ENCODE results near the gene PCNX4. TPM values are rescaled to one million over a fixed set of nuclear protein-coding genes. Genes with fewer than 3 reads are reported as not detected.
"Not testable (repeated sequence)": the region's sequence is repeated elsewhere in the genome, so short reads cannot be mapped to it uniquely, and the experiment has no call there.

The PCNX4 gene
- polyA plus RNA-seq, 3 donors from 2014 or later, result 14.1 to 33.5 (median 31.9) TPM

DNA sequence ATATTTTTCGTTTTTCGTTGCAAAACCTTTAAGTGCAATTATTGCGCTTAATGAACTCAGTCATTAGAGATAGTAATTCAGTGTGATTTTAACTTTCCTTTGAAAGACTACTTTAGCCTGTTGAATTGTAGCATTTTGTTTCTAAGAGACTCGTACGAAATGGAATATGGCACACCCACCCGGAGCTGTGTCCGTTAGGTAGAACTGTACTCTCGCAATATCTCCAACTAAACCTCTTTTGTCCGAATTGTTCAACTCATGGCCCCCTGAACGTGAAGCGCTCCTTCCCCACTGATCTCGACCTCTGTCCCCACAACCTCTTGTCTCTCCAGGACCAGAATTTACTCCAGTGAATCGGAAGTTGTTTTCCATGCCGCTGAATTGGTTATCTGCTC is 800 bp downstream of the PCNX4 start:
- H3K36me3 Mint-ChIP-seq, result no peaks in the 10 kb centered on the region
- H3K4me1 Mint-ChIP-seq, result peaks cover 52 to 63% of the 10 kb centered on the region in 2 donors
- peak in 2 of 3 donors; percentile 31 to 34 for DNase-seq
- H3K27ac Mint-ChIP-seq, result peak overlapping the region; percentile 95 to 97 (median 97)
- no peaks in the 10 kb centered on the region for H3K9me3 Mint-ChIP-seq
- H3K4me3 Mint-ChIP-seq, result peak overlapping the region; percentile 89 to 96 (median 91)
- peaks cover 5 to 19% (median 18%) of the 10 kb centered on the region in 3 donors for H3K27me3 Mint-ChIP-seq (ENCODE audit: low read depth in 3 of 3)

DNA sequence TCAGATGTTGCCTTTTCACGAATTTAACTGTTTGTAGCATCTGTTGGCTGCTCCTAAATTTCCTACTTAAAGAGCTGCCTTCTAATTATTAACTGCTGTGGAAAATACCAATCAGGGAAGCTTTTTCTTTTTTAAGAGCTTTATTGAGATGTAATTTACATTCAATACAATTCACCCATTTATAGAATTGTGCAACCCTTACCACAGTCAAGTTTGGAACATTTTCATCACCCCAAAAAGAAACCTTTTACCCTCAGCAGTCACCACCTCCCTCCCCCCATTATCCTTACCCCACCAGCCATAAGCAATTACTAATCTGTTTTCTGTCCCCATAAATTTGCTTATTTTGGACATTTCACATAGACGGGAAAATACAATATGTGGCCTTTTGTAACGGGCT is 1.4 kb downstream of the PCNX4 start:
- Mint-ChIP-seq H3K9me3 (no peaks in the 10 kb centered on the region), H3K36me3 (peaks cover 4% of the 10 kb centered on the region in 3 donors), H3K27me3 (ENCODE audit: low read depth in 3 of 3) (peaks cover 5 to 19% (median 18%) of the 10 kb centered on the region in 3 donors), H3K27ac (peak overlapping the region; percentile 95 to 97 (median 97)), H3K4me1 (peaks cover 58 to 68% of the 10 kb centered on the region in 2 donors), H3K4me3 (peak overlapping the region; percentile 89 to 96 (median 91))
- DNase-seq, result peak in 2 of 3 donors; percentile 9 to 17

DNA sequence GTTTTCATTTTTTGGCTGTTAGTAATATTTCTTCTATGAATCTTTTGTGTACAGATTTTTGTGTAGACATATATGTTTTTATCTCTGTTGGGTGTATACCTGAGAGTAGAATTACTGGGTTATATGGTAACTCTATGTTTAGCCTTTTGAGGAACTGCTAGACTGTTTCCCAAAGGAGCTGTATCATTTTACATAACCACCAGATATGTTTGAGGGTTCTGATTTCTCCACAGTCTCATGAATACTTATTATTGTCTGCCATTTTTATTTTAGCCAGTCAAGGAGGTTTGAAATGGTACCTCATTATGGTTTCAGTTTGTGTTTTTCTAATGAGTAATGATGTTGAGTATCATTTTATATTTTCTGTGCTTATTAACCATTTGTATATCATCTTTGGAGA is 1.9 kb downstream of the PCNX4 start:
- Mint-ChIP-seq H3K4me1 (peaks cover 61 to 73% of the 10 kb centered on the region in 2 donors), H3K27me3 (ENCODE audit: low read depth in 3 of 3) (peaks cover 5 to 18% (median 18%) of the 10 kb centered on the region in 3 donors), H3K9me3 (no peaks in the 10 kb centered on the region), H3K4me3 (peak overlapping the region; percentile 89 to 96 (median 91)), H3K36me3 (peaks cover 7% of the 10 kb centered on the region in 3 donors), H3K27ac (peak overlapping the region; percentile 95 to 97 (median 97))
- no peak for DNase-seq

DNA sequence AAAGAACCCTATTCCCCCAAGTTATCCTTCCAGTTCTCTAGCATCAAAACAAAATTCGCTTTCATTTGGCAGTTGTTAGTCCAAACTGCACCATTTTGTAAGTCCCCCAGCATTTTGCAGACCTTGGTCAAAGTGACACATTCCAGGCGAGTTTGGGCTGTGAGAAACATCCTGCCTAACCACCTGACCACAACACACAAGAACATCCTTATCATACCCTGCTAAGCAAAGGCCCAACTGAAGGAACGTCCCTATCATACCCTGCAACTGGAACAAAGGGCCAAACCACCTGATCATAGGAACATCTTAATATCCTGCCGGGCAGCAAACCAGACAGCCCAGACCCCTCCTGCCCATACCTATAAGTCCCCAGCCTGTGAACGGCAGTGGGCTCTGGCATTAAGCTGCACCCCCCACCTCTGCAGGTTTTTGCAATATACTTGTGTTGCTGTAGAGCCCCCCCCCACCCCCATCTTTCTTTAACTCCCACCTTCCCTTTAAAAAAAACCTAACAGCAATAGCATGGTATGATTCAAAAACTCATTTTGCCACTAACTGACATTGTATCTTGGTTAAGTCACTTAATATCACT is 2.7 kb downstream of the PCNX4 start:
- DNase-seq, result peak; percentile 47 to 60 (median 60)
- peaks cover 7% of the 10 kb centered on the region in 3 donors for H3K36me3 Mint-ChIP-seq
- peaks cover 5 to 18% (median 17%) of the 10 kb centered on the region in 3 donors for H3K27me3 Mint-ChIP-seq (ENCODE audit: low read depth in 3 of 3)
- H3K4me1 Mint-ChIP-seq, result peaks cover 61 to 78% of the 10 kb centered on the region in 2 donors
- no peaks in the 10 kb centered on the region for H3K9me3 Mint-ChIP-seq
- H3K27ac Mint-ChIP-seq, result peak overlapping the region; percentile 95 to 97 (median 97)
- peak overlapping the region; percentile 89 to 96 (median 91) for H3K4me3 Mint-ChIP-seq

DNA sequence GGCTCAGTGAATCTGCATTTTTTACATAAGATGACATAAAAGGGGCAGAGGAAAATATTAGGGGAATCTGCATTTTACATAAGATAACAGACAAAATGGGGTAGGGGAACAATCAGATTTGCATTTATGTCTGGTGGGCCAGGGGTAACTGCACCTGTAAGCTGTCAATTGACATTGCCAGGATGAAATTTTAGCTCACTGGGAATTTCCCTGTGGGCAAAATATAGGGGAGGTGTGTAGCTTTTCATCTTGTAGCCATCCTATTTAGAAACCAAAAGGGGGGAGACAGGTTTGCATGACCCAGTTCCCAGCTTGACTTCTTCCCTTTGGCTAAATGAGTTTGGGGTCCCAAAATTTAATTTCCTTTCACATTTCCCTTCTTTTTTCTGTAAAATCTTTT is 3.5 kb downstream of the PCNX4 start:
- Mint-ChIP-seq H3K27ac (peak overlapping the region; percentile 46 to 96 (median 75)), H3K36me3 (peaks cover 7 to 10% (median 7%) of the 10 kb centered on the region in 3 donors), H3K4me1 (peaks cover 67 to 86% of the 10 kb centered on the region in 2 donors), H3K27me3 (ENCODE audit: low read depth in 3 of 3) (peaks cover 5 to 18% (median 18%) of the 10 kb centered on the region in 3 donors), H3K4me3 (peak overlapping the region in 3 of 5 donors; percentile 5 to 21 (median 7)), H3K9me3 (no peaks in the 10 kb centered on the region)
- no peak for DNase-seq

DNA sequence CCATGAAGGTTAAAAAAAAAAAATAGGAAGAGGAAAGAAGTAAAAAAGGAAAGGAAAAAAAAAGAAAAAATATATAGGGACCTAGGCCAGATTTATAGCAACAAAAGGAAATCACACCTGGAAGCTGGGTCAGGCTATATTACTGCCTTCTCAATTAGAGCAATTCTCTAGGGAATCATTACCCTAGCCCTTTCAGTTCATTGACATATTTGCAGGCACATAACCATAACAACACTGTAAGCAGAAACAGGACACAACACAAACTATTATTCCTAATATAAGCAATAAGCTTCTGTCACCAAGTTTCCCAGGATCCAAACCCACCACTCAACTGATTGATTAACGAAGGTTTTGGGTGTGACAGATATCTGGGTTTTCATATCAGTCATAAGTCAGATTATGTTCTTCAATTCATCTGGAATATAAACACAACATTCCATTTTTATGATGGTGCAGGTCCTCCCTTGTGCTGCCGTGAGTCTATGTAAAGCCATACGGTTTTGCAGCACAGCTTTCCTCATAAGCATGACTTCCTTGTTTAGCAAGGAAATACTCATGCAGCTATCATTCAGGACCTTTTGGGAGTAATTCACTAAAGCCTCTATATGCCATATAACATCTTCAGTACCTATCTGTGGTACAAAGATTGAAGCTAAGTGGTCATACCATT is 4.2 kb downstream of the PCNX4 start:
- Mint-ChIP-seq H3K9me3 (no peaks in the 10 kb centered on the region), H3K27ac (peak overlapping the region; percentile 45 to 96 (median 66)), H3K4me1 (peaks cover 71 to 88% of the 10 kb centered on the region in 2 donors), H3K36me3 (peaks cover 7 to 10% (median 7%) of the 10 kb centered on the region in 3 donors), H3K4me3 (no peak overlapping the region), H3K27me3 (ENCODE audit: low read depth in 3 of 3) (peaks cover 5 to 18% (median 18%) of the 10 kb centered on the region in 3 donors)
- no peak for DNase-seq

DNA sequence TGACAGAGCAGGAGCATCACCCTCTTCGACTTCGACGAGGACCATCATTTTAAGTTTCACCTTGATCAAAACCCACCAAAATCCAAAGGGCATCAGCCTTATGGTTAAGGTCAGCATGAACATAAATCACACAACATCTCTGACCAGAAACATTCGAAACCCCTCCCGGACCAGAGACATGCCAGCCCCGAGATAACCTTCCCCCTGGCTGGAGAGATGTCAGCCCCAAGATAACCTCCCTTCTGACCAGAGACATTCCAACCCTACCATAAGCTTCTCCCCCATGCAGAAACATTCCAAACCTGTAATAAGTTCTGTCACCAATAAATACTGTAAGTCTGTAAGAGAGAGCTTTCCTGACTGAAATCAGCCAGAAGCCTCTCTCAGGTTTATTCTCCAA is 6.3 kb downstream of the PCNX4 start:
- H3K36me3 Mint-ChIP-seq, result peaks cover 7 to 11% (median 10%) of the 10 kb centered on the region in 3 donors
- no peak for DNase-seq
- no peak overlapping the region for H3K4me3 Mint-ChIP-seq

DNA sequence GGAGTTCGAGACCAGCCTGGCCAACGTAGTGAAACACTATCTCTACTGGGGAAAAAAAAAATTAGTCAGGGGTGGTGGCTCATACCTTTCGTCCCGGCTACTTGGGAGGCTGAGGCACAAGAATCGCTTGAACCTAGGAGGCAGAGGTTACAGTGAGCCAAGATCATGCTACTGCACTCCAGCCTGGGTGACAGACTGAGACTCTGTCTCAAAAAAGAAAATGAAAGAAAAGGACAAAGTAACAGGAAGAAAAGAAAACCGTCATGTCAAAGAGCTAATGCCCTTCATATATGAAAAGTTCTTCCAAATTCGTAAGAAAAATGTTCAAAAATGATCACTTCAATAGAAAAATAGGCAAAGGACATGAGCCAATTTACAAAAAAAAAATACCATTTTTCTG is 8.1 kb downstream of the PCNX4 start:
- Mint-ChIP-seq H3K4me3 (peak overlapping the region; percentile 67 to 80 (median 70)), H3K4me1 (peaks cover 55 to 90% of the 10 kb centered on the region in 2 donors), H3K27ac (peak overlapping the region; percentile 88 to 99 (median 94)), H3K36me3 (peaks cover 7 to 11% (median 10%) of the 10 kb centered on the region in 3 donors)
- not testable (repeated sequence) for H3K9me3 Mint-ChIP-seq; H3K27me3 Mint-ChIP-seq (ENCODE audit: low read depth in 3 of 3)
- peak; percentile 10 to 31 (median 22) for DNase-seq

More for the DNA sequence above, 6.3 kb downstream of the PCNX4 start:
- peak overlapping the region; percentile 45 to 96 (median 70) for H3K27ac Mint-ChIP-seq
- H3K27me3 Mint-ChIP-seq (ENCODE audit: low read depth in 3 of 3), result peaks cover 0 to 2% (median 0%) of the 10 kb centered on the region in 3 donors
- H3K9me3 Mint-ChIP-seq, result no peaks in the 10 kb centered on the region
- H3K4me1 Mint-ChIP-seq, result peaks cover 65 to 92% of the 10 kb centered on the region in 2 donors

DNA sequence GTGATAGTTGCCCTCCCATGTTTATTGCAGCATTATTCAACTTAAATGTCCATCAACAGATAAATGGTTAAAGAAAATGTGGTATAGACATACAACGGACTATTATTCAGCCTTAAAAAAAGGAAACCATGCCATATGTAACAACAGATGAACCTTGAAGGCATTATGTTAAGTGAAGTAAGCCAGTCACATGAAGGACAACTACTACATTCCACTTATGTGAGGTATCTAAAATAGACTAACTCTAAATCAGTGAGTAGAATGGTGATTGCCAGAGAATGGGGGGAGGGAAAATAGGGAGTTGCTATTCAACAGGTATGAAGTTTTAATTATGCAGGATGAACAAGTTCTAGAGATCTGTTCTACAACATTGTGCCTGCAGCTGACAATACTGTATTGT is 10.1 kb downstream of the PCNX4 start:
- no peak for DNase-seq
- H3K27ac Mint-ChIP-seq, result peak overlapping the region in 1 of 6 donors; percentile 96
- H3K27me3 Mint-ChIP-seq (ENCODE audit: low read depth in 3 of 3), result peaks cover 0 to 2% (median 0%) of the 10 kb centered on the region in 3 donors
- H3K4me1 Mint-ChIP-seq, result peaks cover 47 to 91% of the 10 kb centered on the region in 2 donors
- H3K4me3 Mint-ChIP-seq, result no peak overlapping the region
- H3K9me3 Mint-ChIP-seq, result no peaks in the 10 kb centered on the region
- H3K36me3 Mint-ChIP-seq, result peaks cover 7 to 11% (median 10%) of the 10 kb centered on the region in 3 donors

DNA sequence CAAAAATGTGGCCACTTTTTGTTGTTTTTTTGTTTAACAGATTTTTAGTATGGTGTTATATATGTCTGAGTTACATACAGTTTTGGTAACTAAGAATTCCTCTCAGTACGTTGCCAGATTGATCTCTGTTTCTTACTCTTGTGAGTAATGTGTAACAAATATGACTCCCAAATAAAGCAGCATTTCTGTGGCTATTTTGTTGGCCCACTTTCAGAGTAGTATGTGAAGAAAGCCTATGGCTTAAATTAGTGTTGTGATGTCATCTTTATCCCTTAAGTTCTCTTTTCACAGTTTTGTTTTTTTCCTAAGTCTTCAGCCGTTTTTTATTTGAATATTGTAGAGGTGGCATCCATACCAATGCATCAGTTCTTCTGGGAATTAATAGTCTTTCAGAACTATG is 10.7 kb downstream of the PCNX4 start:
- Mint-ChIP-seq H3K27ac (peak overlapping the region; percentile 24 to 96 (median 41)), H3K36me3 (peaks cover 7 to 11% (median 10%) of the 10 kb centered on the region in 3 donors), H3K4me3 (no peak overlapping the region), H3K27me3 (ENCODE audit: low read depth in 3 of 3) (peaks cover 0 to 2% (median 0%) of the 10 kb centered on the region in 3 donors), H3K9me3 (no peaks in the 10 kb centered on the region), H3K4me1 (peaks cover 45 to 90% of the 10 kb centered on the region in 2 donors)
- no peak for DNase-seq

DNA sequence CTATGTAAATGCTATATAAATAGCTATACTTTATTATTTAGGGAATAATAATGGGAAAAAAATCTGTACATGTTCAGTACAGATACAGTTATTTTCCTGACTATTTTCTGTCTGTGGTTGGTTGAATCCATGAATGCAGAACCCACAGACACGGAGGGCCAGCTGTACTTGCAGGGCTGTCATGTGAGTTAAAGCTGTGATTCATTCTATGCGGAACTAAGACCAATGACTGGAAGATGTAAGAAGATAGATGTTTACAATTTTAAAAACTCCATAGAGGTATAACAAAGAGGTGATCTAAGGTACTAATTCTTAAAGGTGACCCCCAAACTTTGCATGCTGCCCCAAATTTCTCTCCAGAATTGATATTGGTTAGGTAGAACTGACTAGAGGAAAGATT is 14.6 kb downstream of the PCNX4 start:
- Mint-ChIP-seq H3K27ac (peak overlapping the region in 4 of 6 donors; percentile 0 to 68 (median 37)), H3K27me3 (ENCODE audit: low read depth in 3 of 3) (no peaks in the 10 kb centered on the region), H3K36me3 (peaks cover 3 to 9% (median 9%) of the 10 kb centered on the region in 3 donors), H3K4me3 (no peak overlapping the region), H3K4me1 (peaks cover 30 to 87% of the 10 kb centered on the region in 2 donors), H3K9me3 (no peaks in the 10 kb centered on the region)
- DNase-seq, result no peak

DNA sequence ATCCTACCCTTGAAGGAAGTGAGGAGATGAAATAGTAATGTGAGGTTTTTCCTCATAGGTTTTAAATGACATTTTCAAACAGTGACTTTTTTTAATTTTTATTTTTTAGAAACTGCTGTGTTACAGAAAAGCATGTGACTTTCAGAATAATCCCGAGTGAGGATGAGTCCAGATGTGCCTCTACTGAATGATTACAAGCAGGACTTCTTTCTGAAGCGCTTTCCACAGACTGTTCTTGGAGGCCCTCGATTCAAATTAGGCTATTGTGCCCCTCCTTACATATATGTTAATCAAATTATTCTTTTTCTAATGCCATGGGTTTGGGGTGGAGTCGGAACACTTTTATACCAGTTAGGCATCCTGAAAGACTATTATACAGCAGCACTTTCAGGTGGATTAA is 15.8 kb downstream of the PCNX4 start:
- H3K27ac Mint-ChIP-seq, result peak overlapping the region in 4 of 6 donors; percentile 14 to 71 (median 50)
- no peaks in the 10 kb centered on the region for H3K27me3 Mint-ChIP-seq (ENCODE audit: low read depth in 3 of 3)
- H3K4me1 Mint-ChIP-seq, result peaks cover 28 to 86% of the 10 kb centered on the region in 2 donors
- H3K36me3 Mint-ChIP-seq, result peaks cover 3 to 9% (median 6%) of the 10 kb centered on the region in 3 donors
- H3K4me3 Mint-ChIP-seq, result no peak overlapping the region
- H3K9me3 Mint-ChIP-seq, result no peaks in the 10 kb centered on the region
- no peak for DNase-seq

DNA sequence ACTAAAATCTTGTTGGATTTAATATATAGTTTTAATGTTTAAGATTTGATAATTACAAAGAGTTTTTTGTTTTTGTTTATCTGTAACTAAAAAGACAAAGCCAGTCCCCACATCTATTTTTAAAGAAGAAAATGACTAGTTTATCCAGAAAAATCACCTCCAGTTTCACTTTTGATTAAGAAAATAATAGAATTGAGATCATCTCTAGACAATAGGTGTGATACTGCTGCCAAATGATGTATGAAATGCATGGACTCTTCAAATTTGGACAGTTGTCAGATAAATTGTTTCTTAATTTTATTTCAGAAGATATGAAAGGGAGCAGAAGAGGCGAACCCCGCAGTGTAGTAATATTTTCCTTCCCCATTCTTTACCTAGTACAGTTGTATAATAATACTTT is 20.0 kb downstream of the PCNX4 start:
- Mint-ChIP-seq H3K36me3 (peaks cover 6 to 10% (median 9%) of the 10 kb centered on the region in 3 donors), H3K4me1 (peaks cover 16 to 68% of the 10 kb centered on the region in 2 donors), H3K9me3 (no peaks in the 10 kb centered on the region), H3K27me3 (ENCODE audit: low read depth in 3 of 3) (peaks cover 0 to 2% (median 0%) of the 10 kb centered on the region in 3 donors), H3K4me3 (no peak overlapping the region), H3K27ac (peak overlapping the region in 1 of 6 donors; percentile 25)
- no peak for DNase-seq

DNA sequence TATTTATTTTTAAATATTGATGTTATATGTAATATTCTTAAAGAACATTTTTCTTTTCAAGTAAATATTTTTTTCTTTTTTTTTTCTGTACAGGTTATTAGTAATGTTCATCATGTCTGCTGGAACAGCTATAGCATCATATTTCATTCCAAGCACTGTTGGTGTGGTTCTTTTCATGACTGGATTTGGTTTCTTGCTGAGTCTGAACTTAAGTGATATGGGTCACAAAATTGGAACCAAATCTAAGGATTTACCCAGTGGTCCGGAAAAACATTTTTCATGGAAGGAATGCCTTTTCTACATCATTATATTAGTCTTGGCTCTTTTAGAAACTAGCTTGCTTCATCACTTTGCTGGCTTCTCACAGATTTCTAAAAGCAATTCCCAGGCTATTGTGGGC is 23.2 kb downstream of the PCNX4 start:
- H3K4me1 Mint-ChIP-seq, result peaks cover 12 to 43% of the 10 kb centered on the region in 2 donors
- H3K27ac Mint-ChIP-seq, result peak overlapping the region in 1 of 6 donors; percentile 43
- no peak for DNase-seq
- no peaks in the 10 kb centered on the region for H3K9me3 Mint-ChIP-seq
- H3K36me3 Mint-ChIP-seq, result peaks cover 15 to 24% (median 20%) of the 10 kb centered on the region in 3 donors
- H3K4me3 Mint-ChIP-seq, result no peak overlapping the region
- peaks cover 0 to 2% (median 0%) of the 10 kb centered on the region in 3 donors for H3K27me3 Mint-ChIP-seq (ENCODE audit: low read depth in 3 of 3)
